Erythroblast (primary cell): ENCODE measurements around the gene NLRP3.

Experiments
- GATA1 ChIP-seq: IDR thresholded peaks from 2 replicates; pipeline ENCODE4 v1.6.1; 2011; ENCODE audit warnings: low read depth, mild to moderate bottlenecking, control low read depth, low read length, moderate library complexity
- POLR2A ChIP-seq: IDR thresholded peaks from 2 replicates; pipeline ENCODE4 v1.6.1; 2011; ENCODE audit warnings: mild to moderate bottlenecking, low read length

DNA sequence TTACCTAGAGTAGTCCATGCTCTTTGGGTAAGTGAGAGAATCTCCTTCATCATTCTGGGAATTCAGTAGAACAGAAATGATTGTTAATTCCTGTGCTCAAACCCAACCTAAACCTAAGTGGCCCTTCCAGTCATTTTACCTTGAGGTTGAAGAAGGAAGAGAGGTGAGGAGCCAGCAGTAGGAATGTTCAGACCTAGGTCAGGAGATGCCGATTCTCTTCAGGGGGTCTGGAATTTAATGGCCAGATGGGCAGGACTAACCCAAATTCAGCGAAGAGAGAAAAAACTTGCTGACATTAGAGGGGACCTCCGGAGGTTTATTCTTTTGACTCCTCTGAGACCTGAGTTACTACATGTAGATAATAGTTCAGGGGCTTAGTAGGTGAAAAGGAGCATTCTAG, 58.4 kb downstream of the NLRP3 start:
- no peak for TF ChIP-seq POLR2A
- TF ChIP-seq GATA1 = no peak
